DMS114 treated with DMSO at 0.1 percent for 48 hours (cell line): Measurements from ENCODE around the gene CFAP221.

Experiments
- DNase-seq: peaks from one replicate; lab custom pipeline; 2025; ENCODE audit not compliant: unreplicated experiment; lab: John Stamatoyannopoulos, UW

The CFAP221 gene

DNA sequence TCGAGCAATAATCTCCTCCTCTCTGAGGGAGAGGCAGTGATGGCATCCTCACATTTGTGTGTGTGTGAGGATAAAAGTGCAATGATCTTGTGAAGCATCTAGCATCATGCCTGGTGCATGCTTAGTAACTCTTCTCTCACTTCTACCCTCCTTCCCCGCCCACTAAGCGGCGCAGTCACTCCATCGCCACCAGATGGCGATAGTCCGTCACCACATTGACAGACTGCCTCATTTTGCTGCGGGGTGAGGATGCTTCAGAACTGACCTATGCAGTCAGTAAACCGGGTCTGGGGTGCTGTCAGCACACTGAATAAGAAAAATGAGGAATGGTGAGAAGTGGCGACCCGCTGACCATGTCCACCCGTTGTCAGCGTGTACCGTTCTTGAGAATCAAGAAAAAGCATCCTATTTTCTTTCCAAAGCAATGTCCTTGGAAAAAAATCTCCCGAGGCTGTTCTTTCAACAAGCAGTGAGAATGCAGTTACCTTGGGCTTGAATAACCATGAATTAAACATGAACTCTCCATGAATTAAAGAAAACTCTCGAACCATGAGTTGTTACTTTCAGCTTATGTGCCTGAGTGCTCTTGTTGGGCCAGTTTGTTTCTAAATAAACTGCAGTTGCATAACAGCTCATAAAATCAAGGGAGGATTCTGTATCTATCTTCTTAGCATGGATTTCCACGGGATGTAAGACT, 97.5 kb downstream of the CFAP221 start:
- peak; percentile 54 for DNase-seq

DNA sequence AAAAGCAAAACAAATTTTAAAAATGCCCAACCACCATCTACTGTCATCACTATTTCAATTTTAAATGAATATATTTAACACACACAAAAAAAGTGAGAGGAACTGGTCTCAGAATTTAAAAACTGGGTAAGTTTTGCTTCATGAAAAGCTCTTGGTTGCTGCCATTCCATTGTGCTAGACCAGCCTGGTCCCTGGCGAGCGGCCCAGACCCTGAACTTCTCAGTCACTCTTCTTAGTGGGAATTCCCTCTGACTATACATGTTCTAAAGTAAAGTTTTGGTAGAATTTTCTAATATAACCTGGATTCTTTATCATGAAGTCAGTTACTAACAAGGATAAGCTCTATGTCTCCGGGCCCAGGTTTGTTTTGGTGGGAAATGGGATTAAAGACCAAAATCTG, 99.9 kb downstream of the CFAP221 start:
- no peak for DNase-seq

DNA sequence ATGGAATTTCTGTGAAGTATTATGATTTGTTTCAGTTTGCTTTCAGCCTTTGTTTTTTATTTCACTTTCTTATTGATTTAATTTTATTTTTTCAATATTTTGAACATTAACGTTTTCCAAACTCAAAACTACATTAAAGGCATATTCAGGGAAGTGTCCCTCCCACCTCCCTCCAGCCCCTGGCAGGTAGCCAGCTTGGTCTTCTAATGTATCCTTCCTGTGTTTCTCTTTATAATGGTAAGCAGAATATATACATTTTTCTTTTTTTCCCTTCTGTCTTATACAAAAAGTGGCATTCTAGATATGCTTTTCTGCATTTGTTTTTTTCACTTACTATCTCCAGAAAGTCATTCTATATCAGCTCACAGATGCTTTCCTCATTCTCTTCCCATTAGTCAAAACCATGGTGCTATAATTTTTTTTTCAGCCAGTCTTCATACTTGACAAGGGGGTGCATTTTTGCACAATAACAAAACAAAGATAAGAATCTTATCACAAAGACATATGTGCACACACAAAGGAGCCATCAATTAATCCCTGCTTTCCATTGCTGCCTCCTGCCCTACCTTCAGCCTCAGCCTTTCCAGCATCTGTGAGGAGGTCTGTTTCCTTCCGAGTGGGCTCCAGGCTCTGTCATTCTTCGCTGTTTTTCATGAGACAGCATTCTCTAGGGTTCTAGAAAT, 101.1 kb downstream of the CFAP221 start:
- DNase-seq: no peak

DNA sequence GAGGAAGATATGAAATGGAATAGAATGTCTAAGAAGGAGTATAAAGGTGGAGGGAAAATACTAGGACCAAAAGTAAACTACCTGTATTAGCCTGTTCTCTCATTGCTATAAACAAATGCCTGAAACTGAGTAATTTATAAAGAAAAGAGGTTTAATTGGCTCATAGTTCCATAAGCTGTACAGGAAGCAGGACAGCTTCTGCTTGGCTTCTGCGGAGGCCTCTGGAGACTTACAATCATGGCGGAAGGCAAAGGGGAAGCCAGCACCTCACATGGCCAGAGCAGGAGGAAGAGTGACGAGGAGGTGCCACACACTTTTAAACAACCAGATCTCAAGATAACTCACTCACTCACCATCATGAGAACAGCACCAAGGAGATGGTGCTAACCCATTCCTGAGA, 101.9 kb downstream of the CFAP221 start:
- no peak for DNase-seq

DNA sequence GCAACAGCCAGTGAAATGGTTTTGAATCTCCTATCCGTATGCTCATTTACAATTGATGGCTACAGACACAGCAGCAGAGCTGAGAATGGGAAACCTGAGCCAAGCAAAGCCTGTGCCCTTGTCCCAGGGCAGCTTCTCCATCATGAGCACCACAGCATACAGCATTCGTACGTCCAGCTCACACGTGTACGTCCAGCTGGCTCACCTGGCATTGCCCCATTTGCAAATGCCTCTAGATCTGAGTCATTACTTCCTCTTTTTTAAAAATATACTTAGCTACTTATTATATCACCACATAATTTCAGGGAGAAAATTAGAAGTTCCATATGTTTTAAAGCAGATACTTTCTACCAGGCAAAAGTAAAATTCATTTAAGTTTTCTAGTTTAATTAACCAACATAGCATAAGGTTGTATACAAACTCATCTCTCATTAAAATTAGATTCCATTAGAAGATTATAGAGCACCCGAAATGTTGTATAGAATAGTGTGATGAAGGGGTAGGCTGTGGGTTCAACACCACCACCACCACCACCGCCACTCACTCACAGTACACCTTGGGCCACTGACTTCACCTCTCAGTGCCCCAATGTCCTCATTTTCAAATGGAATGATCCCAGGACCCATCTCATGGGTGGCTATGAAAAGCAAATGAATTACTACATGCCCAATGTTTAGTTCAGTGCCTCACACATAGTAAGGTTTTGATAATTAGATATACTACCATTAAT, 103.4 kb downstream of the CFAP221 start:
- no peak for DNase-seq

DNA sequence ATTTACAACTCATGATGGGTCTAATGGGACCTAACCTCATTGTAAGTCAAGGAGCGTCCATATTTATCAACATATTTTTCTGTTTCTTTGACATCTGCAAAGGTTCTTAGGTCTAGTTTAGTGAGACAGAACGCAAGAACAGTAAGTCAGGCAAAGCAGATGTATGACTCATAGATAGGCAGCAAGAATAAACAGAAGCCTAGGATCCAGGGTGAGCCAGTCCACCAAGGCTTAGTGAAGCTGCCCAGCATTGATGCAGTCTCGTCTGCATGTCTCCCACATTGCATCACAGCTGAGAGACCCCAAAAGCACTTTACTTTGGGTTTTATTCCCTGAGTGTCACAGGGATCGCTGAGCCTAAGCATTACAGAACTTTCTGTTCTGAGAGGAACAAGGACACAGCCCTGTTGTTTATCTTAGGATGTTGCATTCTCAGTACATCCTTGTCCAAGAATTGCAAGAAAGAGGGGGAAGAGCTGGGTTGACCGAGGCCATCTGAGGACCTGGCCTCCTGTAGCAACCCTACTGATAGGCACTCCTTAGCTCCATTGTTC, 105.2 kb downstream of the CFAP221 start:
- no peak for DNase-seq

DNA sequence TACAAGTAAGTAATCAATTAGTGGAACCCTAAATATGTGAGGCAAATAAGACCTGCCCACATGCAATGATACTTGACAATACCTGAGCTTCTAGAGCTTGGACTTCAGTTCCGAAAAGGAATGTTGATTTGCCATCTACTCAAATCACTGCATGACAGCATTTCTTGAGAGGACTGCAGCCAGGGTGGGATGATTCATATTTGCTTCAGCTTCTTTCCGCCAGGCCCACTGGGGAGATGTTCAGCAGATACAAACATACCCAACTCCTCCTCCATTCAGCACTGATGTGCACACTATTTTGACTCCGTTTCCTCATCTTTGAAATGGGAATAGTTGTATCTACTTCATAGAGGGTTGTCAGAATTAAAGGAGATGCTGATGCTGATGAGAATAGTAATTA, 106.0 kb downstream of the CFAP221 start:
- DNase-seq: no peak

DNA sequence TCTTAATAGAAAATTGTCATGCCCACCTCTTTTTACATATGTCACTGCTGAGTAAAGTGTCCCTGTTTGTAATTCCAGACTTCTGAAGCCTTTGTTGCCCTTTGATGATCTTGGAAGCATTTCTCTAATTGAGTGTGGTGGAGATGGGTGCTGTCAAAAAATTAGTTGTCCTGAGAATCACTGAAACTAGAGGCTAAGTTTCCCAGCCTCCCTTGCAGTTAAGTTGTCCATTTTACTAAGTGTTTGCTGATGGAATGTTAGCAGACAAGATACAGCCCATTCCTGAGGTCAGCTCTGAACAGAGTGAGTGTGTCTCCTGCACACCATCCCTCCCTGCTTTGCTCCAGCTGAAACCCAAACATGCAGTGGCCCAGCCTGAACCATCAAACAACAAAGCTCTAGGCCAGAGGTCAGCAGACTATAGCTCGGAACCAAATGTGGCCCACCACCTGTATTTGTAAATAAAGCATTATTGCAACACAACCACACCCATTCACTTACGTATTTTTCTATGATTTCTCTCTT, 106.7 kb downstream of the CFAP221 start:
- no peak for DNase-seq

DNA sequence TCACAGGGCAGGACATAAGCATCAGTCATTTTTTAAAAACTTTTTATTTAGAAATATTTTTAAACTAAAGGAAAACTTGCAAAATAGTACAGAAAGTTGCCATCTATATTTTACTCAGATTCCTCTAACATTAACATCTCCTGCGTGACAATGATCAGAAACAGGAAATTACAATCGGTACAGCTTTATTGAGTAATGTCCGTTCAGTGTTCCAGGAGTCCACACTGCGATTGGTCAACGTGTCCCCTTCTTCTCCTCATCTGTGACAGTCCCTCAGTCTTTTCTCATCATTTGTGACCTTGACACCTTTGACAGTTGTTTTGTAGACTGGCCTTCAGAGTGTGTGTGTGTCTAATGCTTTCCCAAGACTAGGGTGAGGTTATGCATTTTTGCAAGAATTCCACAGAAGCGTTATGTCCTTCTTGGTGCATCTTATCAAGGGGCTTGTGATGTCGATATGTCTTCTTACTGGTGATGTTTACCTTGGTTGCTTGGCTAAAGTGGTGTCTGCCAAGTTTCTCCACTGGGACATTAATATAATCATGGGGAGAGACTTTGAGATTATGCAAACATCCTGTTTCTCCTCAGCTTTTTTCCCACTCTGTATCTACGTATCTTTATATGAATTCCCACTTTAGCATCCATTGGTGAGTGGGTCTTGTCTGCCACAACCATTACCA, 113.4 kb downstream of the CFAP221 start:
- no peak for DNase-seq

DNA sequence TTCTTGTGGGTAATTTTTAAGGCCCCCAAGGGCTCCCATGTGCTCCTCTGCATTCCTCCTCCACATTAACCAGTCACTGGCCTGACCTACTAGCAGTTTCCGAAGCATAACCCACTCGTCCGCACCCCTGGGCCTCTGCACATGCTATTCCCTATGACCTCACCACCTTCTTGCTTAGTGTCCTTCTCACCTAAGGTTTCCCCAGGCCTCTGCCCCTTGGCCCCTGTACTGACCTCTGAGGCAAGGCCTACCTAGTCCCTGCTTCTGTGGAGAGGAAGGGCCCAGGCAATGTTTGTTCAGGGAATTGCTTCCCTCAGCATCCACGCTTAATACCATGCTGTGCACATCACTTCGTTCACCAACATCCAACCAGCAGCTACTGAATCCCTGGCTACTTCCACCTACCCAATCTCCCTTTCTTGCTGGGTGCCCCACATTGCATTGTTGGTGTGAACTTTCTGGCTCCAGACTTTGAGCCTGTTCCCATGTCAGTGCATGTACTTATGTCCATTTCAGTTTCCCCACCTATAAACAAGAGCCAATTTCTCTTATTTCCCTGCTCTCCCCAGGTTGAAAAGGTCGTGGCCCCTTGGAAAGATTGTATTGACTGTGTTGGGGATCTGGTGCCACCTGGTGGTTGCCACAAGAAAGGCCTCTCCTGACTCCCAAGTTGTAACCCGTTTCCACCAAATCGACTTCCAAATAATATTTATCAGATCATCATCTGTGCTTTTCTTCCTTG, 115.5 kb downstream of the CFAP221 start:
- DNase-seq: peak; percentile 1

DNA sequence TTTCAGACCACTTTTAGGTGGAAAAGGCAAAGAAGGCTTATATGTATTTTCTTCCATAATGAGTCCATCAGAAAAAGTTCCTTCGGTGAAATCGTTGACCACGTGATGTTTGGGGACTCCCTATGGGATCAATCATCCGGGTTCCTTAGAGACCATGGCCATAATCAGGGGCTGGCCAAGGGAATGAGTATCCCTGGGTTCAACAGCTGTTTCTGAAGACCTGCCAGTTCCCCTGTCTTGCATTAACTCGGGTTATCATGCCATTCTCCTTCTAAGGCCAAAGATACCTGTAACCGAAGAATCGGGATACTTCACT, 116.1 kb downstream of the CFAP221 start:
- no peak for DNase-seq

DNA sequence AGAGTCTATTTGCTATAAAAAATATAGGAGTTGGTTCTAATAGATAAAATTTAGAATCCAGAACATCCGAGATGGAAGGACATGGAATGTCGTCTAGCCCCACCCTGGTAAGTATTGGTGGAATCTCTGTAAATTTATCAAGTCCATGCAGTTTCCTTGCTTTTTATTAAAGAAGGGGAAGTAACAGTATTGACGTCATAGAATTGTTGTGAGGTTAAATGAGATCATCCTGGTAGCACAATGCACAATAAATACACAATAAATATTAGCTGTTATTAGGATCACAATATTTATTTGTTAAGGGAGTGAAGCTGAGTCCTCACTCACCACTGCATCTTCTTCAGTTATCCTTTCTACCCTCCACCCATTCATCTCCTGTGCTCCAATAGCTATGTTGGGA, 118.0 kb downstream of the CFAP221 start:
- DNase-seq: no peak

DNA sequence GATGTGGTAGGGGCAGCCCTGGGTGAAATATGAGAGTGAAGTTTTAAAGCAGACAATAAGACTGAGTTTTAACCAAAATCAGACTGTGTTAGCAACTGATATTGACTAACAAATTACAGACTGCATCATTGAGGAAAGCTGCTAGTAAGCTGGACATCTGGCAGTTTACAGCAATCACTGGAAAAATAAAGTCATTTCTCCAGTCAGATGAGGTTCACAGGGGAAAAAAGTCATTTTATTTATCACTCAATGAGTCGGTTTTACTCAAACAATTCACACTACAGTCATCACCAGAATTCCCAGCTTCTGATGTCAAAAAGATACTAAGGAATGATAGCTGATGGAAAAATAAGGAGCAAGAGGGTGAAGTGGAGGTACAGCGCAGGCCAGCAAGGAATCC, 124.3 kb downstream of the CFAP221 start:
- no peak for DNase-seq

DNA sequence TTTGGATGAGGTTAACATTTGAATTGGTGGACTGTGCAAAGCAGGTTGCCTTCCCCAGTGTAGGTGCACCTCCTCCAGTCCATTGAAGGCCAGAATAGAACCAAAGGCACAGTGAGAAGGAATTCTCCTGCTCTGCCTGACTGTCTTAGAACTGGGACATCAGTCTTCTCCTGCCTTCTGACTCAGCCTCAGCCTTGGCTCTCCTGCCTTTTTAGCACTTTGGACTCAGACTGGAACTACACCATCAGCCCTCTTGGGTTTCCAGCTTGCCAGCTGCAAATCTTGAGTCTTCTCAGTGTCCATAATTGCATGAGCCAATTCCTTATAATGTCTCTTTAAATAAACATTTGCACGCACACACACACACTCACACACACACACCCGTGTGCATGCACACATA, 126.8 kb downstream of the CFAP221 start:
- DNase-seq: no peak

DNA sequence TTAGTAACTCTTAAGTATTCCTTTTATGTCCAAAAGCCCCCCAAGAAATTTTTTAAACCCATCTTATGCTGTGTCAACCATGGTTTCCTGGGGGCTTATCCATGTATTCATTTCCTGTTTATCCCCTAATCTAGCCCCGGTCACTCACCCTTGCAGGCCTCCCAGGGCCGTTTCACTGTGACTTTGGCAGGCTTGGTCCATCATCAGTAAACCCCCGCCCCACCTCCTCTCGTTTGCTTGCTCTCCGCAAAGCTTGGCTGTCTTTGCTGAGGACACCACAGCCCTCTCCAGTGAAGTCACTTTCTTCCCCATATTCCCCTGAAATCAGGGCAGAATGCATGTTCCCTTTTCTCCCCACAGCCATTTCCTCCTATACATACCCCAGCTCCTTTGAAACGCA, 127.5 kb downstream of the CFAP221 start:
- no peak for DNase-seq

DNA sequence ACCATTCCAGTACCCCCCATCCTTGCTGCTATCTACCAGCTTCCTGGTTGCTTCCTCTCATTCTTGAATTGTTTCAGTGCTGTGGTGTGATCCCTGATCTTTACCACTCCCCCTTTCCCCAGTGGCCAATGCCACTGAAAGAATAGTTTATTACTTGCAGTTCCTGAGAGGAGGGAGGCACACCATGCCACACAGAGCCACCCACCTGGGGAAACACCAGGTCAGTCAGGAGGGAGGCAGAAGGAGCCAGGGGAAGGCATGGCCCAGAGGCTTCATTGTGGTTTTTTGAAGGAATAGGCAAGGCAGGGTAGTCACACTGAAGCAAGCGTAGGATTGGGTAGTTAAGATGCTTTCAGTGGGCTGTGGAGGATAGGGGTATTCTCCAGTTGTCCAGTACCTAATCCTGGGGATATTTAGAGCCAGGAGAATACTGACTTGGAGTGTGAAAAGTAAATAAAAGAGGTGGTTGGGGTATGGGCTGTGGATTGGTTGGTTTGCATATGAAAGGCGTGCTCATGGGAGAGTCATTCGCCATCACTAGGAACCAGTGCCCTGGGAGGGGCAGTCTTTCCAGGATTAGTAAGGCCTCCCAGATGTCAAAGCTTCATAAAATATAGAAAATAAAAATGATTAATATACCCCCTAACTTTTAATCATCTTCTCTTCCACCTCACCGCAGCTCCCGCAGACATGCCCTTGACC, 128.1 kb downstream of the CFAP221 start:
- no peak for DNase-seq

DNA sequence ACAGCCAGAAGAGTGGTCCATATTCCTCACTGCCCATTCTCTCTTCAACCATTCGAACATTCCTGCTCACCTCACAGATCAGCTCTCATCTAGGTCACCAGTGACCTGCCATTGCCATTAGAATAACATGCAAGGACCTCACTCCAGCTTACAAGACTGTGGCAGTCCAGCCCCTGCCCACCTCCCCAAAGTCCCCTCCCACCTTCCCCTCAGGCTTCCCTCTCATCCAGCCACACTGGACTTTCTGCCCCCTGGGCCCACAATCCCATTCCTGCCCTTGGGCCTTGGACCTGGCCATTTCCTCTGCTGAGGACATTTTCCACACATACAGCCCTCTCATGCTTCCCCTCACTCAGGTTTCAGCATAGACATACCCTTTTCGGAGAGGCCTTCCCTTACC, 129.5 kb downstream of the CFAP221 start:
- DNase-seq: no peak

DNA sequence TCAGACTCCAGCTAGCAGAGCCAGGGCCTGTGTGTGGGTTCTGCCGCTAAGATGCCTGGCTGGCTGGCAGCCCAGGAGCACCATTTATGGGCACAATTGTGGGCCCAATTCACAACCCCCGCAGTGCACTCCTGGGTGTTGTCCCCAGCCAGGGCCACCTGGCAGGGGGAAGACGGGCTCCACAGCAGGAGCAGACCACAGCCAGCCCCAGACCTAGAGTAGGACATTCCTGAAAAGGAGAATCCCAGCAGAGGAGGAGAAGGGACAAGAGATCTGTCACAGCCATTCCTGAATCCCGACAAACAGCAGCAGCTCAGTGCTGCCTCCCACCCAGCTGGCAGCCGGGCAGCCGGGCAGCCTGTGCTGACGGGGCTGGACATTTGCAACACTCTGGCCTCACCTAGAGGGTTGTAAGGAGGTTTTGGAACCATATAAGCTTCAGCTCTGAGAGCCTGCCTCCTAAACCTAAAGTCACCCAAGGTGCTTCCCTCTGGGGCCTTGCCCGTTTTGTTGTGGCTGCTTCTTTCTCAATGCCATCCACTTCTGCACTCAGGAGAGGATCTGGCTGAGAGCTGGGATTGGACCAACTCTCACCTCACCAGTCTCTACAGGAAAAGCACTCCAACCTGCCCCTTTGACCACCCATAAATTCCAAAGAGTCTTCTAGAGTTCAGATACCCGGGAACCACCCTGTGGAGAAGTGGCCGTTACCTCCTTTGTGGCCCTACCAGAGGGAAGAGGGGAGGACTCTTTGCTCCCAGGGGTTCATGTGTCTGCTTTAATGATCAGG, 130.7 kb downstream of the CFAP221 start:
- peak; percentile 0 for DNase-seq

DNA sequence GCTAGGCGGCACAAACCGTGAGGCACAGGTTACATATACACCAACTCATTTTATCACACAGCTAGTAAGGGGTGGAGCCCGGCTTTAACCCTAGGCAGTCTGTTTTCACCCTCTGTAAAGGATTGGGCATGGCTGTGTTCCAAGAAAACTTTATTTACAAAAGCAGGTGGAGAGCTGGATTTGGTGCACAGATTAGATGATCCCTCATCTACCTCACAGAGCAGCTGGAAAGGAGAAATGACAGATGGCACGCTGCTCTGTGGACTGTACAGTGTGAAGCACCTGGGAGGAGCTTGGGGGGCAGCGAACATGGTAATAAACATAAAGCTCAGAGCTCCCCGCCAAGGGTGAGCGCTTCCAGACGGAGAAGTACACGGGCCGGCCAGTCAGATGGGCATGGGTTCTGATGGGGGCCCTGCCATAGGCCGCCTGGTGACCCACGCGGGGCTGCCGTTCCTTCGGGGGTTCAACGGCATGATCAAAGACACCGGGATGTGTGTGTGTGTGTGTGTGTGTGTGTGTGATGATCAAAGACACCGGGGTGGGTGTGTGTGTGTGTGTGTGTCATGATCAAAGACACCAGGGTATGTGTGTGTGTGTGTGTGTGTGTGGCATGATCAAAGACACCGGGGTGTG, 133.9 kb downstream of the CFAP221 start:
- DNase-seq: no peak
